Activated T-helper 17 cell treated with anti-CD3 and anti-CD28 coated beads, Interleukin-2, amount 50 U/mL, for 72 hours (primary cell): ENCODE results near the gene FBLN5. TPM values are rescaled to one million over a fixed set of nuclear protein-coding genes. Genes with fewer than 3 reads are reported as not detected.
A peak's percentile ranks its signal among the peaks of the same experiment; 100 is the strongest.

ENCODE experiments used
- ATAC-seq: fragments of 150-1000 bp; cut with Tn5 transposase; replicated peaks from 2 replicates; pipeline ENCODE4 v1.10.0; 2021; ENCODE audit warnings: mild to moderate bottlenecking, moderate library complexity
- H3K27ac Mint-ChIP-seq: one replicate; pipeline ENCODE4 v1.8.0; 2022; ENCODE audit warnings: mixed read lengths
- H3K27me3 Mint-ChIP-seq: one replicate; pipeline ENCODE4 v1.8.0; 2022; ENCODE audit warnings: mixed read lengths
- H3K36me3 Mint-ChIP-seq: one replicate; pipeline ENCODE4 v1.8.0; 2022; ENCODE audit warnings: low read depth, mild to moderate bottlenecking, mixed read lengths
- H3K4me1 Mint-ChIP-seq: one replicate; pipeline ENCODE4 v1.8.0; 2022; ENCODE audit warnings: mixed read lengths
- H3K4me3 Mint-ChIP-seq: one replicate; pipeline ENCODE4 v1.8.0; 2022; ENCODE audit warnings: mild to moderate bottlenecking, mixed read lengths
- H3K9me3 Mint-ChIP-seq: one replicate; pipeline ENCODE4 v1.8.0; 2022; ENCODE audit warnings: mixed read lengths
- total RNA-seq, 2 donors: library from RNA; stranded (reverse); gene quantifications; one replicate each; pipeline ENCODE4 v1.2.3, GENCODE V29; 2022

Gene FBLN5
- total RNA-seq, 2 donors from 2014 or later: 1.4 to 7.6 TPM

GRCh38 chr14:91931478-91932088 lies 15.9 kb downstream of the FBLN5 start:
- H3K27ac Mint-ChIP-seq: no peak overlapping the region
- H3K9me3 Mint-ChIP-seq: no peaks in the 10 kb centered on the region
- no peak for ATAC-seq
- H3K4me1 Mint-ChIP-seq: no peaks in the 10 kb centered on the region
- H3K4me3 Mint-ChIP-seq: no peak overlapping the region
- no peaks in the 10 kb centered on the region for H3K36me3 Mint-ChIP-seq
- H3K27me3 Mint-ChIP-seq: no peaks in the 10 kb centered on the region

GRCh38 chr14:91929700-91930099 lies 17.8 kb downstream of the FBLN5 start:
- Mint-ChIP-seq H3K4me3 (no peak overlapping the region), H3K36me3 (no peaks in the 10 kb centered on the region), H3K27me3 (no peaks in the 10 kb centered on the region), H3K9me3 (no peaks in the 10 kb centered on the region), H3K27ac (no peak overlapping the region), H3K4me1 (no peaks in the 10 kb centered on the region)
- ATAC-seq: no peak

DNA sequence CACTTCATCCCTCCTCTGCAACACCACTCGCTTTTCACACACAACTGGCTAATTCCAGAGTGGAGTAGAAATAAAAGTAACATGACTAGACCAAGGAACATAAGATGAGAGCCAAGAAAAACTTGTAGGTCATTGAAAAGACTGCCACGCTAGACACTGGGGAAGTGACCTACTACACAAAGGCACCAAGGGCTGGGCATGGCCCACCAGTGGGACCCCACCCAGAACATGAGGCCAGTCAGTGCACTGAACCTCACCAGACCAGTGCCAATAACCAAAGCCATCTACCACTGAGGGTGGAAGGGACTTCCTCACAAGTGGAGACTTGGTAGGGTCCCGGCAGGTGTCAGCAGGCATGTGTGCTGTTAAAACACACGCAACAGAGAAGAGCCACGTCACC lies 19.7 kb downstream of the FBLN5 start:
- Mint-ChIP-seq H3K9me3 (no peaks in the 10 kb centered on the region), H3K4me1 (no peaks in the 10 kb centered on the region), H3K27ac (no peak overlapping the region), H3K36me3 (no peaks in the 10 kb centered on the region), H3K27me3 (no peaks in the 10 kb centered on the region), H3K4me3 (no peak overlapping the region)
- ATAC-seq: no peak

DNA sequence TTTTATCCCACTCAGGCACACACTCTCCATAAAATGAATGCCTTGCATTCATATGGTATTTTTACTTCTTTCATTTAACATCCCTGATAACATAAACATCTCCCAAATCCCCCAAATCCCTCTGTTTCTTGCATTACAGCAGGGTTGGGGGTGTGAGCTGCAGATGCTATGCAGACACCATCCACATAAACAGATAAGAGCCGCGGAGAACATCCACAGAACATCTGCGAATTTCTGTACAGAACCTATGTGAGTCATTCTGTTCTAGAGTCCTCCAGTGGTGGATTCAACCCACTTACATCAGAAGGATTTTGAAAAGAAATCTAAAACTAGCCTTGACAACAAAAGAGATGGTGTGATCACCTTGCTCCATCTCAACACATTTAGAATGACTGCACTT lies 20.3 kb downstream of the FBLN5 start:
- ATAC-seq: no peak
- no peaks in the 10 kb centered on the region for H3K9me3 Mint-ChIP-seq

GRCh38 chr14:91926131-91926890 lies 21.2 kb downstream of the FBLN5 start:
- no peak for ATAC-seq
- no peaks in the 10 kb centered on the region for H3K9me3 Mint-ChIP-seq
- H3K27me3 Mint-ChIP-seq: no peaks in the 10 kb centered on the region
- no peaks in the 10 kb centered on the region for H3K4me1 Mint-ChIP-seq
- no peaks in the 10 kb centered on the region for H3K36me3 Mint-ChIP-seq
- H3K4me3 Mint-ChIP-seq: no peak overlapping the region
- H3K27ac Mint-ChIP-seq: no peak overlapping the region

More for the DNA sequence above, 20.3 kb downstream of the FBLN5 start:
- Mint-ChIP-seq H3K27ac (no peak overlapping the region), H3K4me3 (no peak overlapping the region), H3K27me3 (no peaks in the 10 kb centered on the region), H3K36me3 (no peaks in the 10 kb centered on the region), H3K4me1 (no peaks in the 10 kb centered on the region)

DNA sequence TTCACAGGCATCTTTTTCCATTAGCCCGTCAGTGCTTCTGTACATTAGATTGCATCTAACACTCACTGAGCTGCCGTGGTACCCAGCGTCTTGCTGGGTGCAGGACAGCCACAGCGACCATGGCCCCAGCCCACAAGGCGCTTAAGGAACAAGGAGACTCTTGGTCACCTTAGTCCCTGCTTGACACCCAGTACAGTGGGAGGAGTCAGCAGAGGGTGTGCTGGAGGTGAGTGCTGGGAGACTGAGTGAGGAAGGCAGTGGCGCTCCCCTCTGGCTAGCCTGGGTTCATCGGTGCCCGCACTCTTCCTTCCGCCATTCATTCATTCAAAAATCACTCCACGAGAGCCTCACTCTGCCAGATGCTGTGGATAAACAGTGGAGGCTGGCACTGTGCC lies 21.8 kb downstream of the FBLN5 start:
- H3K4me3 Mint-ChIP-seq: no peak overlapping the region
- H3K27ac Mint-ChIP-seq: no peak overlapping the region
- no peaks in the 10 kb centered on the region for H3K36me3 Mint-ChIP-seq
- H3K4me1 Mint-ChIP-seq: no peaks in the 10 kb centered on the region
- H3K27me3 Mint-ChIP-seq: no peaks in the 10 kb centered on the region
- no peaks in the 10 kb centered on the region for H3K9me3 Mint-ChIP-seq
- ATAC-seq: no peak

DNA sequence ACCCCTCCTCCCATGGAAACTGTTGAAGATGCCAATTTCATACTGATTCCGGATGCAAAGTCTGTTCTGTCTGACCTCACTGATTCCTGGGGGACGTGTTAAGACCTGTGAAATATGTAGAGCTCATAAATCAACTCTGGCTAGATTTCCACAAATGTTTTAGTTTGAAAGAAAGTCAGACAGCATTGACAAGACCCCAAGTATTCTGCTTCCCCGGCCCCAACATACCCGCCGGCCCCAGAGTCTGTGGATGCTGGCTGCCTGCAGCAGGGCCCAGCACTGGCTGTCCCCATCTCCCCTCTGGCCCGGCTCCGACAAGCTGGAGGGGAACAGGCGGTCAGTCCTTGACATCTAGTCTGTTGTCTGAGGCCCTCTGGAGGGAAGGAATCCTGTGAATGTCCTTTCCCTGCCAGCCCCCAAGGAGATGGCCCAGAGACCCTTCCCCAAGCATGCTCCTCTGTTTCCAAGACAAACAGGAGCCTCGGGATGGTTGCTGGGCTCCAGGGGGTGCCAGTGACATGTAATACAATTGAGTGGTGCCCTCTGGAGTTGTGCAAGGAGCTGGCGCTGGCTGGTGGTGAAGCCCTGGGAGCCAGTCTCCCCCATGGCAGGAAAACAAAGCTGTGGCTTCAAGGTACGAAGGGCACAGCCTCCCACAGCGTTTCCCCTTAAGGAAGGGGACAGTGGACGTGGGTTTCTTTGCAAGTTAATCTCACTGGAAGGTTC lies 22.3 kb downstream of the FBLN5 start:
- Mint-ChIP-seq H3K27me3 (no peaks in the 10 kb centered on the region), H3K36me3 (no peaks in the 10 kb centered on the region), H3K4me3 (no peak overlapping the region), H3K27ac (no peak overlapping the region), H3K4me1 (no peaks in the 10 kb centered on the region), H3K9me3 (no peaks in the 10 kb centered on the region)
- ATAC-seq: no peak

GRCh38 chr14:91920526-91920925 lies 27.0 kb downstream of the FBLN5 start:
- Mint-ChIP-seq H3K4me1 (no peaks in the 10 kb centered on the region), H3K9me3 (peaks cover 3% of the 10 kb centered on the region), H3K27ac (no peak overlapping the region), H3K27me3 (peaks cover 3% of the 10 kb centered on the region), H3K36me3 (no peaks in the 10 kb centered on the region), H3K4me3 (no peak overlapping the region)
- no peak for ATAC-seq

DNA sequence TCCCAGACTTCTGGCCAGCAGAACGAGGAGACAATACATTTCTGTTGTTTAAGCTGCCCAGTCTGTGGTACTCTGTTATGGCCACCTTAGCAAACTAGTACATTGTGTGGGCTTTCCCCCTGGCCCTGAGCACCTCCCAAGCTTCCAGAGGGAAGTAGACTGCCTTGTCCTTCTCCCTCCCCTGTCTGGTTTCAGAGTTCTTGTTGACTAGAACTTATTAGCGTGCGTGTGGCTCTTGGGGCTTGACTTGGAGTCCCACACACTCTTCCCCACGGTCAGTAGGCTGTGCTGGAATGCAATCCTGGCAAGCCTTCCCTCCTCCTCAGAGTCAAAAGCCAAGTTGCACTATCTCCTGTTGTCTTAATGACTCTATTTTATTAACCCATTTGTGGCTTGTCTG lies 27.7 kb downstream of the FBLN5 start:
- Mint-ChIP-seq H3K27me3 (peaks cover 3% of the 10 kb centered on the region), H3K9me3 (peaks cover 4% of the 10 kb centered on the region), H3K4me3 (no peak overlapping the region), H3K4me1 (no peaks in the 10 kb centered on the region), H3K27ac (no peak overlapping the region), H3K36me3 (no peaks in the 10 kb centered on the region)
- no peak for ATAC-seq

DNA sequence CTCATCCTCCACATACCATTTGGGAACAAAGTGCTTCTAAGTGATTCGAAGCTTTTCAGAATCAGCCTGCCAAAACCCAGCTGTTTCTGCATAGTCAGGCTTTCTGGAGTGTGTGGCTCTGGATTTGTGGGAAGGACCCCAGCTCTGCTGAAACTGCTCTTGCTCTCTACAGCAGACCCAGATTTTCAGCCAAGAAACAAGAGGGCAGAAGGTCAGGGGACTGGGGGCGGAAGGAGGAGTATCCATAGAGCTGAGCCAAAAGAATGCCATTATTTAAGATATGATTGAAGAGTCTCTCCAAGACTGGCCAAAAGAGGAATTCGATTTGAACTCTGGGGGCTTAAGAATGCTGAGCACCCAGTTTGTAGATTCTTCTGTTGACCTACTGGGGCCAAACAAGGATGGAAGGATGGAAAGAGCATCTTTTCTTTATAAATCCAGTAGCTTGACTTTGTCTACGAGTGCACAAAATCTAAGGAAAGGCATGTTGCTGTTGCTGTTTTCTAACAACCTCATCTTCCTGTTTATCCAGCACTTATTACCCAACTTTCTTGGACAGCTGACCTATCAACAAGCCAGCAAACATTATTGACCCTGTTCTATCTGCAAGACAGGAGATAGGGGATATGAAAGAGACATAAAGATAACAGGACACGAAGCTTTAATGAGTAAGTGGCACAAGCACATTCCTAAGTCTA lies 29.2 kb downstream of the FBLN5 start:
- H3K9me3 Mint-ChIP-seq: peaks cover 4% of the 10 kb centered on the region
- H3K4me3 Mint-ChIP-seq: no peak overlapping the region
- H3K27ac Mint-ChIP-seq: no peak overlapping the region
- no peaks in the 10 kb centered on the region for H3K36me3 Mint-ChIP-seq
- ATAC-seq: no peak
- peaks cover 3% of the 10 kb centered on the region for H3K27me3 Mint-ChIP-seq
- no peaks in the 10 kb centered on the region for H3K4me1 Mint-ChIP-seq

DNA sequence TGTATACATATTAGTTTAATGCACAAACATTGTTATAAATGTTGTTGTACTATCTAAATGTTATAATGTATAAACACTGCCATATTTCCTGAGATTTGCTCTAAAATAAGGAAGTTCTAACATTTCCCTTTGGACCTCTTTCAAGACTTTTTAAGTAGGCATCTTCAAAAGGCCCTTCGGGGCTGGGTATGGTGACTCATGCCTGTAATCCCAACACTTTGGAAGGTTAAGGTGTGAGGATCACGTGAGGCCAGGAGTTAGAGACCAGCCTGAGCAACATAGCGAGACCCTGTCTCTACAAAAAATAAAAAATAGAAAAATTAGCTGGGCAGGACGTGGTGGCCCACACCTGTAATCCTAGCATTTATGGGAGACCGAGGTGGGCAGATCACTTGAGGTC lies 35.5 kb downstream of the FBLN5 start:
- Mint-ChIP-seq H3K36me3 (no peaks in the 10 kb centered on the region), H3K27me3 (peaks cover 3% of the 10 kb centered on the region), H3K4me3 (peak overlapping the region; percentile 20), H3K4me1 (peaks cover 9% of the 10 kb centered on the region), H3K27ac (no peak overlapping the region), H3K9me3 (peaks cover 4% of the 10 kb centered on the region)
- no peak for ATAC-seq

DNA sequence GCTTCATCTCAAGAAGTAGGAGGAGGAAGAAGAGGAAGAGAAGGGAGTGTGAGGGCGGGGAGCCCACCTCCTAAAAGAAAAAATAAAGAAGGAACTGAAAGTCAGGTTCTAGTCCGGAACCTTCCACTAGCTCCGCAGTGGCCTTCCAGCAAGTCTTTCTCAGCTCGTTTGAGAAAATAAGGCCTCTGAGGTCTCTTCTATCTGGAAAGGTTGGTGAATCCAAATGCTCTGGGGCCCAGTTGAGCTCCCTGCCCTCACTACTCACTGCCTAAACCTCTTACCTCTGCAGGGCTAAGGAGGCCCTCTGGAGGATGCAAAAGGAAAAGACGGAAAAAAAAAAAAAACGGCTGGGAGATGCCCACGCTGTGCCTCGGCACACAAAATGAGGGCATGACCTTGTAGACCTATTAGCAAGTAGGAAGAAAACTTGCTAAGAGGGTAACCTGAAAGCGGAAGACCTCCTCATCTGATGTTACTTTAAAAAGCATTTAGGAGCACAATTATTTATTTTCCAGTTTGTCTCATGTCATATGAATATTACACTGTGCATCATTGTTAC lies 35.9 kb downstream of the FBLN5 start:
- Mint-ChIP-seq H3K4me1 (peaks cover 9% of the 10 kb centered on the region), H3K27ac (peak overlapping the region; percentile 89), H3K4me3 (peak overlapping the region; percentile 20), H3K9me3 (peaks cover 4% of the 10 kb centered on the region), H3K36me3 (no peaks in the 10 kb centered on the region), H3K27me3 (peaks cover 3% of the 10 kb centered on the region)
- peak; percentile 98 for ATAC-seq

DNA sequence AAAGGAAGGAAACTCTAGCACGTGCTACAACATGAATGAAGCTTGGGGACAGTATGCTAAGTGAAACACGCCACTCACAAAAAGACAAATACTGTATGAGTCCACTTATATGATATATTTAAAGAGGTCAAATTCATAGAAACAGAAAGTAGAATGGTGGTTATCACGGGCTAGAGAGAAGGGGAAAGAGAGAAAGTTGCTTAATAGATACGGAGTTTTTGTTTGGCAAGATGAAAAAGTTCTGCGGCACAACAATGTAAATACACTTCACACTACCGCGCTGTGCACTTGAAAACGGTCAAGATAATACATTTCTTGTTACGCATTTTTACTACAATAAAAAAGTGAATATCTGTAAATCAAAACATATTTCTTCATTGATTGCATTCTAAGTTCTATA lies 37.3 kb downstream of the FBLN5 start:
- Mint-ChIP-seq H3K27me3 (no peaks in the 10 kb centered on the region), H3K27ac (peak overlapping the region; percentile 74), H3K36me3 (no peaks in the 10 kb centered on the region), H3K4me1 (peaks cover 9% of the 10 kb centered on the region), H3K4me3 (no peak overlapping the region), H3K9me3 (no peaks in the 10 kb centered on the region)
- no peak for ATAC-seq

DNA sequence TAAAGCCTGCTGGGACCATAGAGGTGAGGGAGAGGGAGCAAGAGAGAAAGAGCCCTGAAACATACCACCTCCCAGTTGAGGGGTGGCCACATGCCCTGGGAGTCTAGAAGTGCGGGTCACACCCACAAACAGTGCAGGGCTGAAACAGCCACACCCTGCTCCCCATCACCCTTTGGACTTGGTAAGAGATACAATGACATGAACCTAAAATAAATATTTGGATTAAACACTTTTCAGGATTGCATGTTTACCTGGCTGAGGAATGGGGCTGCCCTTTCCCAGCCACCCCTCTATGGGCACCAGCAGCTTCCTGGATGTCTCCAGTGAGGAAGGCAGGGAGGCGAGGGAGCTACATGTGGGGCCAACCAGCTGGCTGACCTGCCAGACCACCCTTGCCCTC lies 41.1 kb downstream of the FBLN5 start:
- peaks cover 4% of the 10 kb centered on the region for H3K4me1 Mint-ChIP-seq
- no peak for ATAC-seq
- no peaks in the 10 kb centered on the region for H3K9me3 Mint-ChIP-seq
- no peak overlapping the region for H3K27ac Mint-ChIP-seq
- no peaks in the 10 kb centered on the region for H3K27me3 Mint-ChIP-seq
- H3K4me3 Mint-ChIP-seq: no peak overlapping the region
- H3K36me3 Mint-ChIP-seq: no peaks in the 10 kb centered on the region
